Panc1 (cell line): ENCODE results near the gene OR4D1. TPM values are rescaled to one million over a fixed set of nuclear protein-coding genes. Genes with fewer than 3 reads are reported as not detected.

ENCODE experiments used
- ATAC-seq: fragments of 200-7000 bp; cut with Tn5 transposase; 2 replicates; pipeline ENCODE4 v1.9.1; 2020; ENCODE audit warnings: mild to moderate bottlenecking, moderate library complexity
- BruUV-seq: library from RNA; stranded (reverse); fragments of 400-500 nt; replicated peaks from 2 replicates; lab custom pipeline; 2021; lab: Mats Ljungman, UMichigan
- CTCF ChIA-PET: fragments of 300-600 bp; sonication (Branson Sonifier 250); formaldehyde crosslinking; loops from one replicate; lab custom pipeline; 2022; ENCODE audit warnings: antibody characterized with exemption; lab: Charles Lee
- POLR2A ChIA-PET: fragments of 300-600 bp; sonication (Branson Sonifier 250); formaldehyde crosslinking; loops from one replicate; lab custom pipeline; 2022; ENCODE audit warnings: antibody characterized with exemption; lab: Charles Lee
- DNase-seq: peaks from one replicate; pipeline ENCODE4 v3.0.0-alpha.2; 2010; ENCODE audit warnings: low read depth, low spot score
- H3K27ac ChIP-seq: 2 replicates; pipeline ENCODE4 v1.5.1; 2011; ENCODE audit warnings: mild to moderate bottlenecking, low read length, inconsistent platforms
- H3K27me3 ChIP-seq: fragments of 200-500 bp; sonication (Bioruptor generic); 2 replicates; pipeline ENCODE4 v1.6.0; 2014; ENCODE audit warnings: low read length, inconsistent platforms; ENCODE audit not compliant: control insufficient read depth, insufficient read depth
- H3K36me3 ChIP-seq: fragments of 200-500 bp; sonication (Bioruptor generic); 2 replicates; pipeline ENCODE4 v1.5.1; 2014; ENCODE audit warnings: inconsistent platforms, mild to moderate bottlenecking, low read length, moderate library complexity; ENCODE audit not compliant: control insufficient read depth, insufficient read depth
- H3K4me1 ChIP-seq: 2 replicates; pipeline ENCODE4 v1.5.1; 2011; ENCODE audit warnings: inconsistent platforms, mild to moderate bottlenecking, low read length, moderate library complexity; ENCODE audit not compliant: control insufficient read depth, insufficient read depth
- H3K4me3 ChIP-seq, 2 experiments: 2 replicates each; pipeline ENCODE4 v1.5.1; 2011 to 2012; ENCODE audit warnings: low read depth in 2 of 2, low read length in 2 of 2, mild to moderate bottlenecking in 2 of 2, inconsistent platforms in 1 of 2, moderate library complexity in 1 of 2
- H3K9me3 ChIP-seq: fragments of 200-500 bp; sonication (Bioruptor generic); 2 replicates; pipeline ENCODE4 v1.5.1; 2014; ENCODE audit warnings: low read depth, mild to moderate bottlenecking, inconsistent platforms, low read length, moderate library complexity; ENCODE audit not compliant: control insufficient read depth, insufficient read depth
- CTCF ChIP-seq: fragments of 450-650 bp; IDR thresholded peaks from 2 replicates; pipeline ENCODE4 v1.5.1; 2017; ENCODE audit warnings: mild to moderate bottlenecking
- POLR2AphosphoS5 ChIP-seq: IDR thresholded peaks from 2 replicates; pipeline ENCODE4 v1.6.1; 2012; ENCODE audit warnings: mild to moderate bottlenecking, low read depth, low read length, moderate library complexity
- REST ChIP-seq, 2 experiments: IDR thresholded peaks; 2 replicates each; pipeline ENCODE4 v1.6.1; 2011 to 2012; ENCODE audit warnings: low read depth in 2 of 2, control low read depth in 1 of 2, low read length in 1 of 2, mild to moderate bottlenecking in 1 of 2, moderate library complexity in 1 of 2; ENCODE audit not compliant: insufficient read depth in 1 of 2
- SIN3A ChIP-seq: IDR thresholded peaks from 2 replicates; pipeline ENCODE4 v1.6.1; 2012; ENCODE audit warnings: low read depth, mild to moderate bottlenecking, low read length, moderate library complexity, borderline replicate concordance; ENCODE audit not compliant: insufficient read depth
- TCF7L2 ChIP-seq: IDR thresholded peaks from 2 replicates; pipeline ENCODE4 v1.6.1; 2011; ENCODE audit warnings: mild to moderate bottlenecking, low read depth, low read length, inconsistent platforms
- in situ Hi-C: cut with HindIII; loops from 2 replicates; pipeline ENCODE4 v1.10.0; 2016; ENCODE audit warnings: low sequenced_read_pairs, low pct_unique_long_range_greater_than_20kb
- intact Hi-C: fragments of 100-400 bp; cut with micrococcal nuclease; formaldehyde crosslinking; loops from one replicate; pipeline ENCODE4 v1.10.0; 2022; ENCODE audit not compliant: unreplicated experiment
- total RNA-seq: library from RNA; stranded (reverse); gene quantifications from one replicate; pipeline ENCODE4 v1.2.1, GENCODE V29; 2021; ENCODE audit not compliant: unreplicated experiment

Gene OR4D1
- total RNA-seq, 1 experiment from 2014 or later = 0.05 TPM

GRCh38 chr17:58195518-58196123, 47.4 kb downstream of the OR4D1 start:
- H3K36me3 ChIP-seq = no peaks in the 10 kb centered on the region
- in situ Hi-C loops = no loop called here
- ATAC-seq = no peak
- H3K27ac ChIP-seq = no peak overlapping the region
- H3K9me3 ChIP-seq = no peaks in the 10 kb centered on the region
- H3K27me3 ChIP-seq = no peaks in the 10 kb centered on the region
- H3K4me3 ChIP-seq = no peak overlapping the region
- ChIA-PET POLR2A (no interaction called here), CTCF (no interaction called here)
- no TSS peak for BruUV-seq
- DNase-seq = no peak
- intact Hi-C loops = no loop called here
- H3K4me1 ChIP-seq = no peaks in the 10 kb centered on the region
- no peak for TF ChIP-seq POLR2AphosphoS5
- TF ChIP-seq CTCF = no peak
- no peak for TF ChIP-seq REST (IDR thresholded peaks at IDR 0.05; ENCODE audit: insufficient read depth in 1 of 2, low read depth in 2 of 2, low read length in 1 of 2)
- TF ChIP-seq SIN3A = no peak
- no peak for TF ChIP-seq TCF7L2

- DNase-seq = no peak
- H3K27me3 ChIP-seq = no peaks in the 10 kb centered on the region
- CTCF ChIA-PET = no interaction called here
- no peak overlapping the region for H3K4me3 ChIP-seq
- no peak for ATAC-seq
- intact Hi-C loops (no loop called here), in situ Hi-C loops (no loop called here)
- H3K36me3 ChIP-seq = no peaks in the 10 kb centered on the region
- no peaks in the 10 kb centered on the region for H3K4me1 ChIP-seq
- POLR2A ChIA-PET = no interaction called here
- no peak overlapping the region for H3K27ac ChIP-seq
- TF ChIP-seq CTCF (no peak), SIN3A (no peak)
- no peaks in the 10 kb centered on the region for H3K9me3 ChIP-seq
- BruUV-seq = no TSS peak
Measured at GRCh38 chr17:58196610-58197009, 48.4 kb downstream of the OR4D1 start.
